NB4 (cell line): ENCODE data around the gene ANO1.

Experiments used
- DNase-seq: peaks from one replicate; pipeline ENCODE4 v3.0.0; 2010; ENCODE audit warnings: low read depth
- H3K4me3 ChIP-seq: one replicate; pipeline ENCODE4 v1.5.1; 2011; ENCODE audit warnings: mild to moderate bottlenecking, low read depth, low read length, moderate library complexity
- MYC ChIP-seq: IDR thresholded peaks from 2 replicates; pipeline ENCODE4 v1.6.1; 2011; ENCODE audit warnings: low read depth, low read length
- POLR2A ChIP-seq: IDR thresholded peaks from 2 replicates; pipeline ENCODE4 v1.6.1; 2011; ENCODE audit warnings: mild to moderate bottlenecking; ENCODE audit not compliant: insufficient read length; ENCODE audit errors: extremely low read depth
- TF ChIP-seq, protein P1 (sequence below): IDR thresholded peaks from one replicate; pipeline ENCODE4 v1.5.1; 2012; ENCODE audit warnings: low read depth, low read length
- TF ChIP-seq, protein P2 (sequence below): IDR thresholded peaks from 2 replicates; pipeline ENCODE4 v1.6.1; 2011; ENCODE audit warnings: low read depth, low read length

Gene ANO1

DNA sequence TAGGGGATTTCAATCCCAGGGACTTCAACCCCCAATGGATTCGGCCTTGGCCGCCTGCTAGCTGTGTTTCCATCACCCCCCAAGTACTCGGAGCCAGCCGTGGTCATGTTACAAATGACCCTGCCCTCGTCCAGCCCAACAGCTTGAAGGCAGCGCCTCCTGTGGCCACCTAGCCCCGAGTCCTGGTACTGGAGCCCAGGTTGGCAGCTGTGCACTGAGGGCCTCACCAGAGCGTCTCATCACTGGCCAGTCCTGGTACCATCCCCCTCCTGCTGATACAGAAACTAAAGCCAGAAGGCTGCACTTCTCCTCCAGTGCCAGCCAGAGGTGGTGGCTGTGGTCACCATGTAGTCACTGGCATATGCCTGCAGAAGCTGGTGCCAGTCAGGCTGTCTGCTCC, 80.1 kb downstream of the ANO1 start:
- no peak overlapping the region for H3K4me3 ChIP-seq
- no peak for TF ChIP-seq MYC
- TF ChIP-seq, protein P1, sequence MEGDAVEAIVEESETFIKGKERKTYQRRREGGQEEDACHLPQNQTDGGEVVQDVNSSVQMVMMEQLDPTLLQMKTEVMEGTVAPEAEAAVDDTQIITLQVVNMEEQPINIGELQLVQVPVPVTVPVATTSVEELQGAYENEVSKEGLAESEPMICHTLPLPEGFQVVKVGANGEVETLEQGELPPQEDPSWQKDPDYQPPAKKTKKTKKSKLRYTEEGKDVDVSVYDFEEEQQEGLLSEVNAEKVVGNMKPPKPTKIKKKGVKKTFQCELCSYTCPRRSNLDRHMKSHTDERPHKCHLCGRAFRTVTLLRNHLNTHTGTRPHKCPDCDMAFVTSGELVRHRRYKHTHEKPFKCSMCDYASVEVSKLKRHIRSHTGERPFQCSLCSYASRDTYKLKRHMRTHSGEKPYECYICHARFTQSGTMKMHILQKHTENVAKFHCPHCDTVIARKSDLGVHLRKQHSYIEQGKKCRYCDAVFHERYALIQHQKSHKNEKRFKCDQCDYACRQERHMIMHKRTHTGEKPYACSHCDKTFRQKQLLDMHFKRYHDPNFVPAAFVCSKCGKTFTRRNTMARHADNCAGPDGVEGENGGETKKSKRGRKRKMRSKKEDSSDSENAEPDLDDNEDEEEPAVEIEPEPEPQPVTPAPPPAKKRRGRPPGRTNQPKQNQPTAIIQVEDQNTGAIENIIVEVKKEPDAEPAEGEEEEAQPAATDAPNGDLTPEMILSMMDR: peak; percentile 41
- TF ChIP-seq, protein P2, sequence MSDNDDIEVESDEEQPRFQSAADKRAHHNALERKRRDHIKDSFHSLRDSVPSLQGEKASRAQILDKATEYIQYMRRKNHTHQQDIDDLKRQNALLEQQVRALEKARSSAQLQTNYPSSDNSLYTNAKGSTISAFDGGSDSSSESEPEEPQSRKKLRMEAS: no peak
- TF ChIP-seq POLR2A: no peak
- peak; percentile 23 for DNase-seq

DNA sequence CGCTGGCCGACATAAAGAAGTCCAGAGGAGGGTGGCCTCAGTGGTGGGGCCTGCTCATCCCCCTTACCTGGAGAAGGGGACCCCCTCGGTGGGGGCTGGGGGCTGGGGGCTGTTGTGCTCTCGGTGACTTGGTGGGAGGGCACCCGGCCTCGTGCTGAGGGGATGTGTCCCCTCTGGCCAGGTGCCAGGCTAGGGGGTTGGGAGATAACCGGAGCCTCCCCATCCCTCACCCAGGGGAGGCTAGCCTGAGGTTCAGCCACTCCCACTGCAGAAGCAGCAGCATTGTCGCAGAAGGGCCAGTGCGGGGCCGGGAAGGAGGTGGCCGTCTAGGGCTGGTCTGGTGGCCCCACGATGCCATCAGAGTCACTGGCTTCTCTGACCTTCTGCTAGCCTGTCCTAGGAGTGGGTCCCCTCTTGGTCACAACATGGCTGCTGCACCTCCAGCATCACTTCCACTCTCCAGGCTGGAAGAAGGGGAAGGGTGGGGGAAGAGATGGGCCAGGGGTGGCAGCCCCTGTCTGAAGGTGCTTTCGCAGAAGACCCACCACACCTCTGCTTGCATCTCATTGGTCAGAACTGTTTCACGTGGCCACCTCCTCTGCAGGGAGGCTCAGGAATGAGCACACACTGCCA, 80.8 kb downstream of the ANO1 start:
- TF ChIP-seq, protein P2: no peak
- no peak overlapping the region for H3K4me3 ChIP-seq
- no peak for DNase-seq

DNA sequence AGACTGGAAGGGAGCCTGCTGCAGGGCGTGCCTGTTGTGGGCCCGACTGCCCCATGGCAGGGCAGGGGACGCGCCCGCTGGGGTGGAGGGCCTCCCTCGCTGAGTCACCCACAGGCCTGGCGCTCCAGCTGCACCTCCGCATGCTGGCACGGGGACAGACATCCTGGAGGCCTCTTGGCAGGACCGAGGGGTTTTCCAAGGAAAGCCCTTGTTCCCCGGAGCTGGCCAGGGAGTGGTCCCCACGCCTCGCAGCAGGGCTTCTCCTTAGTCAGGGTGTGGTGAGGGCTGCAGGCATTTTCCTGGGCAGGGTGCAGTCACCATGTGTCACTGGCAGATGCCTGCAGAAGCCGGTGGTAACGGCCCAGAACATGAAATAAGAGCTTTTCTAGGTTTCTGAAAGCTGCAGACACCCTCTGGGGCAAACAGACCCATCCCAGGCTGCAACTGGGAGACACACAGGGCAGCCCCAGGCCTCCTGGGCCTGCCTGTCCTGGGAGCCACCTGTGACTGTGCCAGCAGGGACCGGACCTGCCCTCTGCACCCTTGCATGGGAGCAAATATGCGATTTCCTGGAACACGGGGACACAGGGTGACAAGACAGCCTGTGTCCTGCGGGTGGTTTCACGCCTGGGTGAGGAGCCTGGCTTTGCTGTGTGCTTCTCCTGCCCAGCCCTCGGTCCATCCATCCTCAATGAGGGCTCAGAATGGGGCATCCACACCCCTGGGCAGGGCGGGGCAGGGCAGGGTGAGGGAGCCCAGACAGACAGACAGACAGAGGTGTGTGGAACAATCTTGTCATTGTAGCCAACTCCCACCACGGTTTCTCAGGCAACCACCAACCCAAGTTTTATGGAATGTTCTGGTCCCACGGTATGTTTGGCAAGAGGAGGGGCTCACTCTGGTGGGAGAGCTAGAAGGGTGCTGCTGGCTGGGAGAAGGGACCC, 81.8 kb downstream of the ANO1 start:
- no peak overlapping the region for H3K4me3 ChIP-seq
- TF ChIP-seq MYC: no peak
- TF ChIP-seq, protein P1: no peak
- TF ChIP-seq, protein P2: no peak
- no peak for DNase-seq

DNA sequence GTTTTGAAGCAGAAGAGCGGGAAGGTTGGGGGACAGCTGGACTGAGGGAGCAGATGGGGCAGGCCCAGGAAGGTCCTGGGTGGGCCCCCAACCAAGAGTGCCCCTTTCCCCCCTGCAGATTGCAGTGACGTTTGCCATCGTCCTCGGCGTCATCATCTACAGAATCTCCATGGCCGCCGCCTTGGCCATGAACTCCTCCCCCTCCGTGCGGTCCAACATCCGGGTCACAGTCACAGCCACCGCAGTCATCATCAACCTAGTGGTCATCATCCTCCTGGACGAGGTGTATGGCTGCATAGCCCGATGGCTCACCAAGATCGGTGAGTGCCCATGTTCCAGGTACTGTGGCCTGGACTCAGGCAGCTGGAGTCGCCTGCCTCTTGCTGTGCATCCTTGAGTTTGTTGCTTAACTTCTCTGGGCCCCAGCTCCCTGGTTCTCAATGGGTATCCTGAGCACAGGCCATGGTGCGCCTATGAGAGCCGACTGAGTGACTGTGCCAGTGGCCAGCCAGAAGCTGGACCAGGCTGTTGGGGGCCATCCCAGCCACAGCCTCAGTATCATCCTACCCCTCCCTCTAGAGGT, 83.0 kb downstream of the ANO1 start:
- DNase-seq: no peak
- no peak for TF ChIP-seq MYC
- TF ChIP-seq, protein P2: no peak
- TF ChIP-seq, protein P1: no peak
- no peak for TF ChIP-seq POLR2A
- H3K4me3 ChIP-seq: no peak overlapping the region

DNA sequence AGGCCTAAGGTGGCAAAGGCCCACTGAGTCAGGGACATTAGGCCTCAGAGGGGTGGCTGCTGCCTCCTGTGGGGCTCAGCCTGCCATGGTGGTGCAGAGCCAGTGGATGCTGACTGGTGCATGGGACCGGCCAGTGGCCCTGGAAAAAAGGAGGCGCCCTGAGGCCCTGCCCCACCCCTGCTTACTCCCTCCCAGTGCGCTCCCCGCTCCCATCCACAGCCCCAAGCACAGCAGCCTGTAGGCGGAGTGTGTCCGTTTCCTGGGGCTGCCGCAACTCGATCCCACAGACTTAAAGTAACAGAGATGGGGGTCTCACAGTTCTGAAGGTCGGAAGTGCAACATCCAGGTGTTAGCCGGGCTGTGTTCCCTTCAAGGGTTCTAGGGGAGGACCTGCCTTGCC, 86.6 kb downstream of the ANO1 start:
- no peak overlapping the region for H3K4me3 ChIP-seq
- TF ChIP-seq, protein P1: no peak
- TF ChIP-seq, protein P2: no peak
- TF ChIP-seq MYC (no peak), POLR2A (no peak)
- no peak for DNase-seq

DNA sequence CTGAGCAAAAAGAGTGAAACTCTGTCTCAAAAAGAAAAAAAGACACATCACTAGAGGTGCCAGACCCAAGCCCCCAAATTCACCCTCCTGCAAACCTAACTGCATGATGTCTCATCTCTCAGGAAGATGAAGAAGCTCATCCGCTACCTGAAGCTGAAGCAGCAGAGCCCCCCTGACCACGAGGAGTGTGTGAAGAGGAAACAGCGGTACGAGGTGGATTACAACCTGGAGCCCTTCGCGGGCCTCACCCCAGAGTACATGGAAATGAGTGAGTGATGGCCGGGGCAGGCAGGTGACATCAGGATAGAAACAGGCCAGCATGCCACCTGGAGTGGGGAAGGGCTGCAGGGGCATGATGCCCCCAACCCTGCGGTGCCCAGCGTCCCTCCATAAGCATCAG, 89.0 kb downstream of the ANO1 start:
- no peak for DNase-seq
- TF ChIP-seq MYC: no peak
- no peak overlapping the region for H3K4me3 ChIP-seq
